LNCaP clone FGC (cell line): ENCODE data around the gene LAMA4.

ENCODE experiments used
- DNase-seq: peaks from one replicate; pipeline ENCODE4 v3.0.0-alpha.2; 2011; ENCODE audit warnings: low read depth
- H3K4me3 ChIP-seq: 2 replicates; pipeline ENCODE4 v1.5.1; 2011; ENCODE audit warnings: mild to moderate bottlenecking, low read depth, low read length, control low read depth
- TF ChIP-seq, protein P1 (sequence below): IDR thresholded peaks from 2 replicates; pipeline ENCODE4 v1.5.1; 2012; ENCODE audit warnings: mild to moderate bottlenecking; ENCODE audit not compliant: control insufficient read depth, insufficient read depth; ENCODE audit errors: extremely low read depth

LAMA4 gene

DNA sequence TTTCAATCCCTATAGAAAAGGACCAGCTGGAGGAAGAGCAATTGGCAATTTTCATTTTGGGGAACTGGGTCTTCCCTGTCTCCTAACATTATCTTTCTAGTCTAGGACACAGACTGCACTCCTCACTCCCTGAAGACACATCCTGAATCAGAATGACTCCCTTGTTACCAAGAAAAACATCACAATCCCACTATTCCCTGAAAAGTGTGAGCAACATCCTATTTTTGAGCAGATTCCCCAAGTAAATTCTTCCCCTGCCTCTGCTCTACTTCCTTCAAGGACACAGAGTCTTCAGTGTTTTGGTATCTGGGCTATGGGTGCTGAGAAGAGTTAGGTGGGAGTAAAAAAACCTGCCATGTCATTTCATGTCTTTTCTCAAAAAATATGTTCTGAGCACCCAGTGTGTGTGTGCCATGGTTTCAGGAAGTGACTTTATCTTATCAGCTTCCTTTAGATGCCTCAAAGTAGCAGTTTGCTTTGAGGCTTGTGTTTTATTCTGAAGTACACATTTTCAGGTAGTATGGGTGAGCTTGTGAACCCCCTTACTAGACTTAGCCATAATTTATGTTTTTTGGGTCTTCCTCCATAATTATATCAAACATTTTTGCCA lies 12.4 kb downstream of the LAMA4 start:
- H3K4me3 ChIP-seq, result no peak overlapping the region
- DNase-seq, result no peak
- TF ChIP-seq, protein P1, sequence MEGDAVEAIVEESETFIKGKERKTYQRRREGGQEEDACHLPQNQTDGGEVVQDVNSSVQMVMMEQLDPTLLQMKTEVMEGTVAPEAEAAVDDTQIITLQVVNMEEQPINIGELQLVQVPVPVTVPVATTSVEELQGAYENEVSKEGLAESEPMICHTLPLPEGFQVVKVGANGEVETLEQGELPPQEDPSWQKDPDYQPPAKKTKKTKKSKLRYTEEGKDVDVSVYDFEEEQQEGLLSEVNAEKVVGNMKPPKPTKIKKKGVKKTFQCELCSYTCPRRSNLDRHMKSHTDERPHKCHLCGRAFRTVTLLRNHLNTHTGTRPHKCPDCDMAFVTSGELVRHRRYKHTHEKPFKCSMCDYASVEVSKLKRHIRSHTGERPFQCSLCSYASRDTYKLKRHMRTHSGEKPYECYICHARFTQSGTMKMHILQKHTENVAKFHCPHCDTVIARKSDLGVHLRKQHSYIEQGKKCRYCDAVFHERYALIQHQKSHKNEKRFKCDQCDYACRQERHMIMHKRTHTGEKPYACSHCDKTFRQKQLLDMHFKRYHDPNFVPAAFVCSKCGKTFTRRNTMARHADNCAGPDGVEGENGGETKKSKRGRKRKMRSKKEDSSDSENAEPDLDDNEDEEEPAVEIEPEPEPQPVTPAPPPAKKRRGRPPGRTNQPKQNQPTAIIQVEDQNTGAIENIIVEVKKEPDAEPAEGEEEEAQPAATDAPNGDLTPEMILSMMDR, result no peak

DNA sequence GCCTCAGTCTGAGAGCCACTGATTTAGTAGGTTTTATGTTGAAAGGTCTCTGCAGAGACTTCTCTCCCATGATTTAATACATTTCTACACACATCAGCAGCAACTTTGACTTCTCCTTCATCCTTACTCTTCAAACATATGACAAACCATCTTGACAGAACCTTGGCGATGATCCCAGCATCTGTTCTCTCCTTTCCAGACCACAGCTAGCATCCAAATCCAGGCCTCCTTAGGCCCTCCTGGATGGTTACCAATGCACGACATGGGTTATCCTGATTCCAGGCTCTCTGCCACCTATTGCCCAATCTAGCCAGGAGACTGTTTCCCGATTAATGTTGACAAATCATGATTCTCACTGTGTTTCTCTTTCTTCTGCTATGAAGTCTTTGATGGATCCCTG lies 16.8 kb downstream of the LAMA4 start:
- TF ChIP-seq, protein P1, result no peak
- no peak for DNase-seq
- no peak overlapping the region for H3K4me3 ChIP-seq

DNA sequence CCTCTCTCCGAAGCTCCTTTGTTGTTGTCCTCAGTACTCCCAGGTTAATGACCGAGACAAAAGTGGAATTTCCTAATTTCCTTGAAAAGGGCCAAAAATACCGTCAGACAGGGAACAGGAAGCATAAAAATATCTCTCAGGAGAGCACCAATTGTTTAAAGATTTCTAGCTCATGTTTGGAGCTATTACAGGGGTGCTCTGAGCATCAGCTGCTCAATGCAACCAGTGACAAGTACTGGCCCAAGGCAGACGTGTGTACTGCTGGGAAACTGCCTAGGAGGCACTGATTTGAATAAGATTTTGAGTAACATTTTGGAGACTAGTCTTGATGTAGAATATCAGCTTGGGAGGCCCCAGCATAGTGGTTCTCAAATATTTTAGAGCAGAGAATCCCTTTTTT lies 17.3 kb downstream of the LAMA4 start:
- no peak for DNase-seq
- TF ChIP-seq, protein P1, result no peak

DNA sequence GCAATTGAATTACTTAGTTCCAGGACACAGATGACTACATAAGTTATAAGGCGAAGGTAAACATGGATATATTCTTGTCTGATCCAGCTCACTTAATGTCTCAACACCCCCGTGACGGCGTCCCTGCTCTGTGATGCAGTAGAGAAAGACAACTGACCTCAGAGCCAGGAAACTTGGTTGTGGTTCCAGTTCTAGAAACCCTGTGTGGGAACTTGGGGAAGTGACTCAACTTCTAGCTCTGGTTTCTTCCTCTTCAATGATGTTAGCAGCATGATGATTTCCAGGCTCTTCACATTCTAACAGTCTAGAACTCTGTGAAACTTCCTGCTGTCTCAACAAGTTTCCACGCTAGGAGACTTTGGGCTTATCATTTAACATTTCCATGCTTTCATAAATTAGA lies 18.4 kb downstream of the LAMA4 start:
- no peak for DNase-seq
- H3K4me3 ChIP-seq, result no peak overlapping the region
- TF ChIP-seq, protein P1, result no peak

More for the DNA sequence above, 17.3 kb downstream of the LAMA4 start:
- no peak overlapping the region for H3K4me3 ChIP-seq

DNA sequence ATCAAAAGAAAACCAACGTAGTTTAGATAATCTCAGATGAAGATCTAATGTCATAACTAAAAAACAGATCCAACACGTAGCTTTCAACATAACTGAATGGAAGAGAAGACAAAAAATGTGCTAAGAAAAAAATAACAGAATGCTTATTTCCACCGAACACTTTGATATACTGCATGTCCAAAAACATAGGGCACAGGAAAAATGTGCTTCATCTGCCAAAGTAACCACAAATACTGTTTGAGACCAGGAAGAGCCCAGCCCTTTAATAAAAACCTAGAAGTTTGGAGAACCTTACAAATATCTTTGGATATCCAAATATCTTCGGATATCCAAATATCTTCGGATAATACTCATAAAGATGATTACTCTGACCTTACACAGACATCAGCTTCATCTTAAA lies 19.8 kb downstream of the LAMA4 start:
- TF ChIP-seq, protein P1, result no peak

DNA sequence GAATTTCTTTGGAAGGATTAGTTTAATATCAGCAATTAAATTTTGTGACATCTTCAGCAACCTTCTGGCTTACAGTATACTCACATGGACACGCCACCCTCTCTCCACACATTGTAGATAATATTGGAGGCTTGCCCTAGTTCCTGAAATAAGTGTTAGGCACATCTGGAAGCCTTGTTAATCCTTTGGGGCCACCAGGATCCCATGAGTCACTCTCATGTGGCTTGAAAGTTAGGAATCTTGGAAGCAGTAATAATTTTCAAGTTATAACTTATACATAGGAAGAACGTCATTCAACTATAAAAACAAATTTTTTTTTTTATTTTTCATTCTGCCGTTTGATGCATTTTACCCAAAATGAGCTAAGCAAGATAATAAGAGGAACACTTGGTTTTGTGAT lies 20.5 kb downstream of the LAMA4 start:
- DNase-seq, result no peak
- TF ChIP-seq, protein P1, result no peak
- H3K4me3 ChIP-seq, result no peak overlapping the region

More for the DNA sequence above, 19.8 kb downstream of the LAMA4 start:
- H3K4me3 ChIP-seq, result no peak overlapping the region
- DNase-seq, result no peak

DNA sequence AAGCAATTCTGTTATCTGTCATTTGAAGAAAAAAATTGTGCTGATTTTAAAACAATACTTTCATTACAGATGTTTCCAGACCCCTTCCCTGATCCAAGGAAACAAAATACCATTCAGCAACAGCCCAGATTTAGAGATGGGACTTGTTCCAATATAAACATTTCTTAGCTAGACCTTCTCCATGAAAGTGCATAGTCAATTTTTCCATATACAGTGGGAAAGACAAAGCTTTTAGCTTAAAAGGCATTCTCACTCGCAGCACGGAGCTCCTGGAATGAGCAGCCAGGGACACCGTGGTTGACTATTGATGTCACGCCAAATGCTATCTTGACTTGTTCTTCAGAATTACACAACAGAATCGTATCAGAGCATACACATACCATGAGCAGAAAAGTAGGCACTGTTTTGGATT lies 21.5 kb downstream of the LAMA4 start:
- no peak for DNase-seq
- TF ChIP-seq, protein P1, result no peak

More for the DNA sequence above, 21.5 kb downstream of the LAMA4 start:
- no peak overlapping the region for H3K4me3 ChIP-seq
